Endothelial cell of umbilical vein (primary cell): ENCODE measurements around the gene THY1. TPM values are rescaled to one million over a fixed set of nuclear protein-coding genes. Genes with fewer than 3 reads are reported as not detected.

Experiments
- BruUV-seq: library from RNA; stranded (reverse); fragments of 400-500 nt; replicated peaks from 2 replicates; lab custom pipeline; 2021; lab: Mats Ljungman, UMichigan
- CTCF ChIA-PET: fragments of 300-600, 350-600 bp; sonication (Branson Sonifier 250); formaldehyde crosslinking; loops from one replicate; lab custom pipeline; 2021; ENCODE audit warnings: antibody characterized with exemption, inconsistent platforms; lab: Charles Lee
- POLR2A ChIA-PET: fragments of 300-600, 350-600 bp; sonication (Branson Sonifier 250); formaldehyde crosslinking; loops from one replicate; lab custom pipeline; 2021; ENCODE audit warnings: antibody characterized with exemption, inconsistent platforms; lab: Charles Lee
- DNase-seq: peaks from one replicate; pipeline ENCODE4 v3.0.0-alpha.2; 2011; ENCODE audit warnings: low read depth, low spot score
- FAIRE-seq: peaks from 2 replicates; lab custom pipeline; 2011; peaks lifted over from hg19 to GRCh38; lab: Jason Lieb, UNC
- H2AFZ ChIP-seq: 2 replicates; pipeline ENCODE4 v1.6.0; 2012; ENCODE audit warnings: low read depth, low read length, control low read depth, inconsistent platforms
- H3K27ac ChIP-seq: 2 replicates; pipeline ENCODE4 v1.5.1; 2011; ENCODE audit warnings: low read depth, mild to moderate bottlenecking, control low read depth, low read length, moderate library complexity; ENCODE audit not compliant: insufficient read depth
- H3K27me3 ChIP-seq, 2 experiments: 2 replicates each; pipeline versions ENCODE4 v1.6.0 to v1.6.1; 2011; ENCODE audit warnings: low read length in 2 of 2, mixed read lengths in 1 of 2; ENCODE audit not compliant: control insufficient read depth in 2 of 2, insufficient read depth in 2 of 2
- H3K36me3 ChIP-seq, 2 experiments: 2 replicates in 1 of 2; 3 replicates in 1 of 2; pipeline ENCODE4 v1.5.1; 2011; ENCODE audit warnings: low read length in 2 of 2, mild to moderate bottlenecking in 1 of 2, moderate library complexity in 1 of 2; ENCODE audit not compliant: control insufficient read depth in 2 of 2, insufficient read depth in 2 of 2; ENCODE audit errors: extremely low read depth in 1 of 2
- H3K4me1 ChIP-seq: 3 replicates; pipeline ENCODE4 v1.5.1; 2011; ENCODE audit warnings: mild to moderate bottlenecking, low read length; ENCODE audit not compliant: control insufficient read depth, insufficient read depth; ENCODE audit errors: extremely low read depth
- H3K4me2 ChIP-seq: 2 replicates; pipeline ENCODE4 v1.6.1; 2011; ENCODE audit warnings: low read length, control low read depth, mixed read lengths; ENCODE audit not compliant: insufficient read depth
- H3K4me3 ChIP-seq, 3 experiments: fragments of 200-600 bp in 1 of 3; sonication (generic), shearing (Covaris generic) in 1 of 3; replicated peaks in 1 of 3; 2 replicates each; pipeline ENCODE4 v1.5.1; 2011 to 2016; ENCODE audit warnings: control low read depth in 3 of 3, low read length in 3 of 3, mild to moderate bottlenecking in 2 of 3, inconsistent platforms in 1 of 3, low read depth in 1 of 3, moderate library complexity in 1 of 3; ENCODE audit not compliant: insufficient read depth in 1 of 3
- H3K79me2 ChIP-seq: 2 replicates; pipeline ENCODE4 v1.6.0; 2012; ENCODE audit warnings: low read length, inconsistent platforms; ENCODE audit not compliant: control insufficient read depth, insufficient read depth
- H3K9ac ChIP-seq: replicated peaks from 2 replicates; pipeline ENCODE3; 2011; ENCODE audit warnings: low read length, control low read depth; ENCODE audit not compliant: insufficient read depth; ENCODE audit errors: extremely low read depth
- H3K9me1 ChIP-seq: replicated peaks from 3 replicates; pipeline ENCODE4 v1.6.0; 2011; ENCODE audit warnings: mild to moderate bottlenecking, low read length; ENCODE audit not compliant: control insufficient read depth, insufficient read depth; ENCODE audit errors: extremely low read depth
- H3K9me3 ChIP-seq: replicated peaks from 2 replicates; pipeline ENCODE4 v1.5.1; 2012; ENCODE audit warnings: low read length, inconsistent platforms; ENCODE audit not compliant: control insufficient read depth, insufficient read depth
- H4K20me1 ChIP-seq: replicated peaks from 2 replicates; pipeline ENCODE3; 2011; ENCODE audit warnings: mild to moderate bottlenecking, low read length; ENCODE audit not compliant: control insufficient read depth, insufficient read depth; ENCODE audit errors: extremely low read depth
- CTCF ChIP-seq, 2 donors: IDR thresholded peaks; 1 replicate in 1 of 2; 2 replicates in 1 of 2; pipeline ENCODE4 v1.5.1; 2011; ENCODE audit warnings: low read length in 2 of 2, mild to moderate bottlenecking in 2 of 2, moderate library complexity in 2 of 2, control low read depth in 1 of 2, inconsistent platforms in 1 of 2, low read depth in 1 of 2; ENCODE audit not compliant: insufficient read depth in 1 of 2; ENCODE audit errors: extremely low read depth in 1 of 2
- EZH2 ChIP-seq: IDR thresholded peaks from 2 replicates; pipeline ENCODE4 v1.6.1; 2012; ENCODE audit warnings: borderline replicate concordance, low read depth, mild to moderate bottlenecking, moderate library complexity, low read length, inconsistent platforms; ENCODE audit not compliant: severe bottlenecking
- FOS ChIP-seq: IDR thresholded peaks from 2 replicates; pipeline ENCODE4 v1.6.1; 2011; ENCODE audit warnings: mild to moderate bottlenecking, low read length, moderate library complexity, borderline replicate concordance; ENCODE audit not compliant: insufficient read depth
- GATA2 ChIP-seq: IDR thresholded peaks from 2 replicates; pipeline ENCODE4 v1.7.0; 2011; ENCODE audit warnings: low read depth, mild to moderate bottlenecking, moderate library complexity, mixed read lengths, low read length; ENCODE audit not compliant: insufficient read length, insufficient read depth
- JUN ChIP-seq: IDR thresholded peaks from 2 replicates; pipeline ENCODE4 v1.6.1; 2011; ENCODE audit warnings: borderline replicate concordance, low read depth; ENCODE audit not compliant: insufficient read length, insufficient read depth
- MAX ChIP-seq: IDR thresholded peaks from 2 replicates; pipeline ENCODE4 v1.6.1; 2011; ENCODE audit not compliant: insufficient read depth, insufficient read length
- MYC ChIP-seq: IDR thresholded peaks from one replicate; pipeline ENCODE4 v1.6.1; 2011; ENCODE audit warnings: mild to moderate bottlenecking, low read depth, low read length
- POLR2A ChIP-seq: IDR thresholded peaks from 2 replicates; pipeline ENCODE4 v1.6.1; 2012; ENCODE audit warnings: low read depth, mild to moderate bottlenecking, control low read depth, low read length
- POLR2AphosphoS5 ChIP-seq: IDR thresholded peaks from 2 replicates; pipeline ENCODE4 v1.6.1; 2012; ENCODE audit warnings: low read depth, mild to moderate bottlenecking, control low read depth, low read length, moderate library complexity; ENCODE audit not compliant: insufficient read depth
- dilution Hi-C: fragments of 300-500 bp; cut with MboI; formaldehyde crosslinking; loops from one replicate; pipeline ENCODE4 v1.15.0; 2019; ENCODE audit warnings: low sequenced_read_pairs; ENCODE audit not compliant: extremely low pct_ligation_motif_present
- intact Hi-C: fragments of 100-400 bp; cut with micrococcal nuclease; formaldehyde crosslinking; loops from one replicate; pipeline ENCODE4 v1.10.0; 2022
- polyA plus RNA-seq, 4 experiments: library from polyadenylated mRNA; depleted of rRNA in 3 of 4; stranded (reverse) in 3 of 4; unstranded in 1 of 4; fragments of >200 nt; gene quantifications; 2 replicates each; pipeline versions ENCODE4 v1.2.1 to v1.2.3, GENCODE V29; 2011 to 2012; ENCODE audit warnings: missing spikeins in 1 of 4
- total RNA-seq: library from RNA; stranded (reverse); gene quantifications from 2 replicates; pipeline ENCODE4 v1.2.3, GENCODE V29; 2021

The THY1 gene
- total and polyA plus RNA-seq, 2 donors (not counting 3 experiments of a cell fraction or from before 2014, with no cell fraction given), result 0.75 to 1.4 TPM

GRCh38 chr11:119375337-119376196 is 47.4 kb downstream of the THY1 start:
- no peak overlapping the region for H3K27ac ChIP-seq
- intact Hi-C loops, result no loop called here
- no peak overlapping the region for H3K9ac ChIP-seq

More at GRCh38 chr11:119375337-119376196, 47.4 kb downstream of the THY1 start:
- H3K79me2 ChIP-seq, result no peaks in the 10 kb centered on the region
- H3K36me3 ChIP-seq, result no peaks in the 10 kb centered on the region
- ChIA-PET POLR2A (no interaction called here), CTCF (interaction anchor here (0.9 to 11.7 kb wide), 5 partner anchors 11 to 99 kb away, joined by 3 to 154 read pairs (median 6); partner anchors contain the start of gene C1QTNF5)
- no peaks in the 10 kb centered on the region for H3K4me1 ChIP-seq
- DNase-seq (no peak), FAIRE-seq (no peak)
- peaks cover 0 to 4% of the 10 kb centered on the region in 2 experiments for H3K27me3 ChIP-seq
- no peaks in the 10 kb centered on the region for H4K20me1 ChIP-seq
- no peak overlapping the region for H2AFZ ChIP-seq
- no peaks in the 10 kb centered on the region for H3K9me3 ChIP-seq
- H3K4me2 ChIP-seq, result no peak overlapping the region
- dilution Hi-C loops, result no loop called here
- no peaks in the 10 kb centered on the region for H3K9me1 ChIP-seq
- no peak for TF ChIP-seq GATA2
- TF ChIP-seq MYC, result no peak
- TF ChIP-seq MAX, result no peak
- TF ChIP-seq POLR2AphosphoS5, result no peak
- no peak for TF ChIP-seq CTCF (IDR thresholded peaks at IDR 0.05; ENCODE audit: extremely low read depth in 1 of 2, insufficient read depth in 1 of 2, low read depth in 1 of 2, low read length in 2 of 2)
- no peak for TF ChIP-seq EZH2
- no peak for TF ChIP-seq JUN
- TF ChIP-seq POLR2A, result no peak
- TF ChIP-seq FOS, result no peak
- no peak overlapping the region for H3K4me3 ChIP-seq
- no TSS peak for BruUV-seq
